Right lobe of liver (tissue), 6 donors: Measurements from ENCODE around the gene CARD19. TPM values are rescaled to one million over a fixed set of nuclear protein-coding genes. Genes with fewer than 3 reads are reported as not detected.
A peak's percentile ranks its signal among the peaks of the same experiment; 100 is the strongest.

ENCODE experiments used
- ATAC-seq, 4 donors: fragments of 200-7000 bp; cut with Tn5 transposase; one replicate each; pipeline ENCODE4 v1.9.1; 2020; ENCODE audit warnings: mild to moderate bottlenecking in 4 of 4, moderate library complexity in 4 of 4
- DNase-seq, 3 donors: peaks; one replicate each; pipeline ENCODE4 v3.0.0-alpha.2; 2020
- H3K27ac ChIP-seq, 3 donors: fragments of 200-600 bp; one replicate each; pipeline ENCODE4 v1.8.0; 2022
- H3K27me3 ChIP-seq, 2 donors: fragments of 200-600 bp; one replicate each; pipeline ENCODE4 v1.8.0; 2022
- H3K36me3 ChIP-seq, 4 donors: fragments of 200-600 bp; sonication (generic) in 1 of 4; one replicate each; pipeline versions ENCODE4 v1.5.1 to v1.8.0; 2017 to 2022; ENCODE audit warnings: control low read depth in 1 of 4
- H3K4me1 ChIP-seq, 4 donors: fragments of 200-600 bp; sonication (generic) in 1 of 4; one replicate each; pipeline versions ENCODE4 v1.5.1 to v1.8.0; 2017 to 2022; ENCODE audit warnings: control low read depth in 1 of 4
- H3K4me3 ChIP-seq, 3 donors: fragments of 200-600 bp; one replicate each; pipeline ENCODE4 v1.8.0; 2022
- H3K9me3 ChIP-seq, 4 donors: fragments of 200-600 bp; sonication (generic) in 1 of 4; one replicate each; pipeline versions ENCODE4 v1.5.1 to v1.8.0; 2017 to 2022; ENCODE audit warnings: control low read depth in 1 of 4
- CTCF ChIP-seq, 4 donors: fragments of 200-600 bp in 3 of 4; fragments of 450-650 bp in 1 of 4; IDR thresholded peaks; one replicate each; pipeline versions ENCODE4 v1.5.1 to v1.8.0; 2016 to 2022; ENCODE audit warnings: antibody characterized with exemption in 4 of 4, mild to moderate bottlenecking in 2 of 4
- POLR2A ChIP-seq: fragments of 450-650 bp; IDR thresholded peaks from one replicate; pipeline ENCODE4 v1.6.1; 2017; ENCODE audit warnings: antibody characterized with exemption, mild to moderate bottlenecking
- WGBS: methylation state at CpG from one replicate; pipeline ENCODE4 v1.1.6; 2018; ENCODE audit warnings: low coverage, low lambda C conversion rate; ENCODE audit not compliant: insufficient coverage; ENCODE audit errors: missing lambda C conversion rate; 5-methylcytosine and 5-hydroxymethylcytosine counted together
- intact Hi-C, 2 donors: fragments of 100-400 bp; cut with DNase I; formaldehyde crosslinking; loops; one replicate each; pipeline versions ENCODE4 v1.11.2 to v1.14.1; 2022
- total RNA-seq, 6 experiments: library from RNA; depleted of rRNA in 2 of 6; stranded (reverse); fragments of >200 nt in 2 of 6; fragmentation: NEBNext Ultra II Directional in 3 of 6; extraction: Animal tissue kit (Norgen Biotek cat#: 25700) in 3 of 6; gene quantifications; one replicate each; pipeline versions ENCODE4 v1.1.0 to v1.2.4, GENCODE V29; 2016 to 2023
- donor health status: DM: no; HTN: yes; CAD: no.
- donor health status: DM: no; HTN: no; CAD: no.
- donor health status: DM: no; HTN: no; CAD: no.
- donor health status: DM: no; HTN: yes; CAD: no.
- donor health status: DM: no; HTN: yes; CAD: no.

The CARD19 gene
- total RNA-seq, 6 experiments from 2014 or later, result 6.3 to 31.7 (median 12.1) TPM

- Histone ChIP-seq H3K4me3 (no peak overlapping the region), H3K36me3 (peaks cover 0 to 4% (median 0%) of the 10 kb centered on the region in 4 donors), H3K9me3 (no peaks in the 10 kb centered on the region), H3K27ac (no peak overlapping the region), H3K4me1 (no peaks in the 10 kb centered on the region), H3K27me3 (no peaks in the 10 kb centered on the region)
- no peak for ATAC-seq
- 89% methylated on average over 3 of the region's 3 CpGs for WGBS
- intact Hi-C loops, result no loop called here
- DNase-seq, result no peak
- TF ChIP-seq CTCF (IDR thresholded peaks at IDR 0.05) (no peak), POLR2A (no peak)
Observed at GRCh38 chr9:93081931-93082330, 14.1 kb upstream of the CARD19 start.

- ATAC-seq (peak in 1 of 4 donors; percentile 9), DNase-seq (peak in 2 of 3 donors; percentile 38 to 39)
- Histone ChIP-seq H3K27ac (no peak overlapping the region), H3K36me3 (peaks cover 0 to 4% (median 0%) of the 10 kb centered on the region in 4 donors), H3K4me1 (no peaks in the 10 kb centered on the region), H3K4me3 (no peak overlapping the region), H3K9me3 (no peaks in the 10 kb centered on the region), H3K27me3 (no peaks in the 10 kb centered on the region)
- no peak for TF ChIP-seq POLR2A
- no peak for TF ChIP-seq CTCF (IDR thresholded peaks at IDR 0.05)
- WGBS, result 58% methylated on average over 3 of the region's 18 CpGs
- intact Hi-C loops, result no loop called here
Observed at GRCh38 chr9:93082841-93083411, 13.1 kb upstream of the CARD19 start.

GRCh38 chr9:93083592-93084470 is 12.2 kb upstream of the CARD19 start:
- DNase-seq (peak in 2 of 3 donors; percentile 22 to 33), ATAC-seq (no peak)
- H3K9me3 ChIP-seq, result no peaks in the 10 kb centered on the region
- no peaks in the 10 kb centered on the region for H3K4me1 ChIP-seq
- TF ChIP-seq CTCF (IDR thresholded peaks at IDR 0.05) (no peak), POLR2A (no peak)
- WGBS, result 66% methylated on average over 5 of the region's 8 CpGs
- H3K4me3 ChIP-seq, result no peak overlapping the region
- no peaks in the 10 kb centered on the region for H3K27me3 ChIP-seq
- peaks cover 0 to 4% (median 0%) of the 10 kb centered on the region in 4 donors for H3K36me3 ChIP-seq
- intact Hi-C loops, result no loop called here
- H3K27ac ChIP-seq, result no peak overlapping the region

- DNase-seq, result peak in 2 of 3 donors; percentile 37 to 43
- Histone ChIP-seq H3K27me3 (no peaks in the 10 kb centered on the region), H3K9me3 (no peaks in the 10 kb centered on the region), H3K36me3 (peaks cover 0 to 4% (median 0%) of the 10 kb centered on the region in 4 donors), H3K4me1 (no peaks in the 10 kb centered on the region), H3K27ac (no peak overlapping the region), H3K4me3 (no peak overlapping the region)
- intact Hi-C loops, result no loop called here
- WGBS, result 93% methylated on average over 2 of the region's 6 CpGs
- no peak for TF ChIP-seq POLR2A
- TF ChIP-seq CTCF (IDR thresholded peaks at IDR 0.05), result no peak
- no peak for ATAC-seq
Observed at GRCh38 chr9:93084471-93084881, 11.5 kb upstream of the CARD19 start.
